GM18526 (cell line): Measurements from ENCODE around the gene VCL.

Experiments used
- POLR2A ChIP-seq: IDR thresholded peaks from 3 replicates; pipeline ENCODE4 v1.6.1; 2011; ENCODE audit not compliant: insufficient read length; ENCODE audit errors: extremely low read depth

The VCL gene

GRCh38 chr10:74099420-74099819 lies 101.5 kb downstream of the VCL start:
- TF ChIP-seq POLR2A, result no peak

DNA sequence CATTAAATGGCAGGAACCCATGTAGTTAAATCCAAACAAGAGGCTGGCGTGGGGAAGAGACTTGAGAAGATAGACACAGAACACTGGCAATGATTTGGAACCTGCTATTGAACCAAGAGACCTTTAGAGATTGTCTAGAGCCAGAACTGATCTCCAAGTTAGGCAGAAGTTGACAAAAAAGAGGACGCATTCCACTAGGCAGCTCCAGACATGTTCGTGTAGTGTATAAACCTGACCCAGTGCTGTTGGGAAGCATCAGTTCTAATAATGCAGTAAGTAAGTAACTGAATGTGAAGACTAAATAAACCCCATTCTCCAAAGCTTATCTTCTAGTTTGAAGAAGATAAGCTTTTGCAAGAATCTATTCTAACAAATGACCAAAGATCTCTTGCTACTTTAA lies 101.9 kb downstream of the VCL start:
- no peak for TF ChIP-seq POLR2A

- no peak for TF ChIP-seq POLR2A
These were observed 105.8 kb downstream of the VCL start for GRCh38 chr10:74103560-74104258.

DNA sequence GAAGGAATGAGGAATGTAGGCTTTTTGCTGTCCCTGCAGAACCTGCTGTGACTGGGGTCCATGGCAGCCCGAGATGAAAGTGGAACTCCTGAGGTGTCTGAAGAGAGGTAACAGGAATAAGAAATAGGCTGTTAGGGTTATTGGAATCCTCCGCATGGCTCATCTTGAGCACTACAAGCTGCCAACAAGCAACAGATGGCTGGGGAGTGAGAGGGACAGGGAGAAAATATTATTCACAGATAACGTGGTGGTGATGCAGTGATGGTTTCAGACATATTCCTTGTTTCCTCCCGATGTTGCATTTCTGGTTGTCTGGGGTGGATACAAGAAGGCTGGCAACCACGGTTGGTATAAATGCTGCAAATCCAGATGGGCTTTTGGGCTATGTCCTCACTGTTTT lies 106.6 kb downstream of the VCL start:
- no peak for TF ChIP-seq POLR2A

DNA sequence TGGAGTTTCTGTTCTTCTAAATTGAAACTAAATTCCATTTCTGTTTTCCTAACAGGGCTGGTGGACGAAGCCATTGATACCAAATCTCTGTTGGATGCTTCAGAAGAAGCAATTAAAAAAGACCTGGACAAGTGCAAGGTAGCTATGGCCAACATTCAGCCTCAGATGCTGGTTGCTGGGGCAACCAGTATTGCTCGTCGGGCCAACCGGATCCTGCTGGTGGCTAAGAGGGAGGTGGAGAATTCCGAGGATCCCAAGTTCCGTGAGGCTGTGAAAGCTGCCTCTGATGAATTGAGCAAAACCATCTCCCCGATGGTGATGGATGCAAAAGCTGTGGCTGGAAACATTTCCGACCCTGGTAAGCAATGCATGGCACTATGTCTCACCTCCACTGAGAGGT lies 107.1 kb downstream of the VCL start:
- TF ChIP-seq POLR2A, result no peak

GRCh38 chr10:74107391-74107790 lies 109.5 kb downstream of the VCL start:
- TF ChIP-seq POLR2A, result no peak

GRCh38 chr10:74109452-74109851 lies 111.5 kb downstream of the VCL start:
- TF ChIP-seq POLR2A, result no peak

DNA sequence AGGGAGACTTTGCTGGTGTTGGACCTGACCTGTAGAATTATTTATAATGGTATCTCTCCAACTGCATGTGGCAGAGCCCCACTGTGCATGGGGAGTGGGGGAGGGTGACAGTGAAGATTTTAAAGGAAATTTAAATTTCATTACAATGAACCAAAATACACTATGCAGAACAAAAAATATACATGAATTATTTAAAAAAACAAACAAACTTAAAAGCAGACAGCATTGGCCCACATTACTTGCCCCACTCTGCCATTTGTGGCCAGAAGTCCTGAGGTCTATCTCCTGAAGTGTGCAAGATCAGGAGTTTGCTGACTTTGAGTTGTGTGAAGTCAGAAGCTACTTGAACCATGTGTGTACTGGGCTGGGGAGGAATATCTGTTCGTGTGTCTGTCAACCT lies 112.2 kb downstream of the VCL start:
- TF ChIP-seq POLR2A, result no peak

GRCh38 chr10:74111799-74112198 lies 113.9 kb downstream of the VCL start:
- TF ChIP-seq POLR2A, result no peak

DNA sequence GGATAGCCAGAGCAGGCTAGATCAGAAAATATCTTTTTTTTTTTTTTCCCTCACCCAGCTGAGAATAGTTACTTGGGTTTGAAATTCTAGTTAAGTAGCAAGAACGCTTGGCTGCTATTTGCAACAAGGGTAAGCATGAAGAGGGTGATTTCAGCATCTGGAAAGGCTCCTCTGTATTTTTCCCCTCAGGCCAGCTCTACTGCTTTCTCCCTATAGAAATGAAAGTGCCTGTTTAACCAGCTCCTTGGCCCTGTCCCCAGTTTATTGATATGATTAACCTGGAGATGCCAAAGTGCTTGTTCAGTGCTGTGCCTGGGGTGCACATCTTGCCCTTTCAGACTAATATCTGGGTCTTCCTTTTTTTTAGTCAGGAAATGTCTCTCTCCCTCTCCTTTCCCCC lies 115.6 kb downstream of the VCL start:
- no peak for TF ChIP-seq POLR2A

DNA sequence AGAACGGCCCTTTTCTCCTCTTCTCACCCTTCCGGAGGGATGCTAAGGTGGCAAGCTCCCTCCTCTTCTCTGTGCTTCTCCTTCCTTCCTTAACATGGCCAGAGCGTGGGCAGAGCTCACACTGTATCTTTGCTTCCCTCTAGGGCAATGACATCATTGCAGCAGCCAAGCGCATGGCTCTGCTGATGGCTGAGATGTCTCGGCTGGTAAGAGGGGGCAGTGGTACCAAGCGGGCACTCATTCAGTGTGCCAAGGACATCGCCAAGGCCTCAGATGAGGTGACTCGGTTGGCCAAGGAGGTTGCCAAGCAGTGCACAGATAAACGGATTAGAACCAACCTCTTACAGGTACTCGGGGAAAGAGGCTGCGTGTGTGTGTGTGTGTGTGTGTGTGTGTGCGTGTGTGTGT lies 116.1 kb downstream of the VCL start:
- TF ChIP-seq POLR2A, result no peak

DNA sequence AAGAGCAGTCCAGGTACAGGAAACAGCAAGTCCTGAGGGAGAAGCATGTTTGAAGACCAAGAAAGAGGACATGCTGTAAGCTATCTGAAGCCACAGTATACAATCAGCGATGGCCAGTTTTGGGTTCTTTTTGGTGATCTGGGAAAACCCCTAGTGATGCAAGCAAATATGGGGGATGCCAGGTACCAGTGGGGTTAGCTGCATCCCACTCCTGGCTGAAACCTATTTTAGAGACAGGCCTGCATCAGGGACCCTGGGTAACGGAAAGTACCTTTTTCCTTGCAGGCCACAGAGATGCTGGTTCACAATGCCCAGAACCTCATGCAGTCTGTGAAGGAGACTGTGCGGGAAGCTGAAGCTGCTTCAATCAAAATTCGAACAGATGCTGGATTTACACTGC lies 119.8 kb downstream of the VCL start:
- TF ChIP-seq POLR2A, result no peak

GRCh38 chr10:74118804-74119203 lies 120.9 kb downstream of the VCL start:
- TF ChIP-seq POLR2A, result no peak

- no peak for TF ChIP-seq POLR2A
These were observed 123.0 kb downstream of the VCL start for GRCh38 chr10:74120911-74121310.

DNA sequence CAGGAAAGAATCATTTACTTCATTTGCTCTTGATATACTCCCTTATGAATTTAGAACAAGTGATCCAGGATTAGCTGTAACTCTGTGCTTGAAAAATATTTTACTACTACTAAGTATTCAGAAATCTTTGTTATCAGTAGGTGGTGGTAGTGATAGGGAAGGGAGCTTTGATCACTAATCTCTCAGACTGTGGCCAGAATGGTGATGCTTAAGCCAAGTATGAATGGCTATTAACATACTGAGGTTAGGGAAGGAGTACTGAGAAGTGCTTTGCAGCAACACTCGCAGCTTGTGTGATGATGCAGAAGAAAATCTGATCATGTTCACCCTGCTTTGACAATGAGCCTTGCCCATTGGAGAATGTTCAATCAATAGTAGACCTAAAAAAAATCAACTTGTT lies 123.5 kb downstream of the VCL start:
- TF ChIP-seq POLR2A, result no peak

GRCh38 chr10:74122060-74122459 lies 124.1 kb downstream of the VCL start:
- no peak for TF ChIP-seq POLR2A

GRCh38 chr10:74123081-74123480 lies 125.2 kb downstream of the VCL start:
- TF ChIP-seq POLR2A, result no peak
